Activated CD4-positive, alpha-beta T cell treated with anti-CD3 and anti-CD28 coated beads for 36 hours (primary cell): ENCODE results near the gene RARS2. TPM values are rescaled to one million over a fixed set of nuclear protein-coding genes. Genes with fewer than 3 reads are reported as not detected.
"Not testable (repeated sequence)": the region's sequence is repeated elsewhere in the genome, so short reads cannot be mapped to it uniquely, and the experiment has no call there.

Experiments used
- ATAC-seq: fragments of 200-7000 bp; cut with Tn5 transposase; one replicate; pipeline ENCODE4 v1.10.0; 2021; ENCODE audit warnings: mild to moderate bottlenecking, moderate library complexity
- CTCF ChIA-PET: fragments of 350-600 bp; sonication (Branson Sonifier 250); formaldehyde crosslinking; loops from one replicate; lab custom pipeline; 2021; ENCODE audit warnings: antibody characterized with exemption; lab: Charles Lee
- POLR2A ChIA-PET: fragments of 350-600 bp; sonication (Branson Sonifier 250); formaldehyde crosslinking; loops from one replicate; lab custom pipeline; 2021; ENCODE audit warnings: antibody characterized with exemption, inconsistent platforms; lab: Charles Lee
- DNase-seq: peaks from one replicate; pipeline ENCODE4 v3.0.0-alpha.2; 2020
- H3K27ac Mint-ChIP-seq: one replicate; pipeline ENCODE4 v1.8.0; 2021; ENCODE audit warnings: mixed read lengths
- H3K27me3 Mint-ChIP-seq: one replicate; pipeline ENCODE4 v1.8.0; 2021; ENCODE audit warnings: mixed read lengths
- H3K36me3 Mint-ChIP-seq: one replicate; pipeline ENCODE4 v1.8.0; 2021; ENCODE audit warnings: low read depth, mixed read lengths
- H3K4me1 Mint-ChIP-seq: one replicate; pipeline ENCODE4 v1.8.0; 2021; ENCODE audit warnings: mixed read lengths
- H3K4me3 Mint-ChIP-seq: one replicate; pipeline ENCODE4 v1.8.0; 2021; ENCODE audit warnings: mild to moderate bottlenecking, moderate library complexity, mixed read lengths
- H3K9me3 Mint-ChIP-seq: one replicate; pipeline ENCODE4 v1.8.0; 2021; ENCODE audit warnings: low read depth, mixed read lengths
- intact Hi-C, 2 experiments: fragments of 100-400 bp; cut with DNase I in 1 of 2; cut with micrococcal nuclease in 1 of 2; formaldehyde crosslinking; loops; one replicate each; pipeline versions ENCODE4 v1.14.2 to v1.15.1; 2022 to 2024; cut with DNase I, micrococcal nuclease
- total RNA-seq, 2 experiments: library from RNA; stranded (reverse); gene quantifications; one replicate each; pipeline ENCODE4 v1.2.3, GENCODE V29; 2021

RARS2 gene
- total RNA-seq, 2 experiments from 2014 or later, result 20.8 to 24.7 TPM

DNA sequence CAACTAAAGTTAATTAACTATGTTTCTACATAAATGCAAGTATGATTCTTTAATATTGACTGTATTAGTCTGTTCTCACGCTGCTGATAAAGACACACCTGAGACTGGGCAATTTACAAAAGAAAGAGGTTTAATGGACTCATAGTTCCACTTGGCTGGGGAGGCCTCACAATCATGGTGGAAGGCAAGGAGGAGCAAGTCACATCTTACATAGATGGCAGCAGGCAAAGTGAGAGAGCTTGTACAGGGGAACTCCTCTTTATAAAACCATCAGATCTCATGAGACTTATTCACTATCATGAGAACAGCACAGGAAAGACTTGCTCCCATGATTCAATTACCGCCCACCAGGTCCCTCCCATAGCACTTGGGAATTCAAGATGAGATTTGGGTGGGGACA, 23.2 kb upstream of the RARS2 start:
- CTCF ChIA-PET, H3K4me3 Mint-ChIP-seq, H3K27ac Mint-ChIP-seq, intact Hi-C loops, DNase-seq, H3K9me3 Mint-ChIP-seq, POLR2A ChIA-PET, H3K4me1 Mint-ChIP-seq, ATAC-seq, H3K27me3 Mint-ChIP-seq: not testable (repeated sequence)
- peaks cover 39% of the 10 kb centered on the region for H3K36me3 Mint-ChIP-seq

DNA sequence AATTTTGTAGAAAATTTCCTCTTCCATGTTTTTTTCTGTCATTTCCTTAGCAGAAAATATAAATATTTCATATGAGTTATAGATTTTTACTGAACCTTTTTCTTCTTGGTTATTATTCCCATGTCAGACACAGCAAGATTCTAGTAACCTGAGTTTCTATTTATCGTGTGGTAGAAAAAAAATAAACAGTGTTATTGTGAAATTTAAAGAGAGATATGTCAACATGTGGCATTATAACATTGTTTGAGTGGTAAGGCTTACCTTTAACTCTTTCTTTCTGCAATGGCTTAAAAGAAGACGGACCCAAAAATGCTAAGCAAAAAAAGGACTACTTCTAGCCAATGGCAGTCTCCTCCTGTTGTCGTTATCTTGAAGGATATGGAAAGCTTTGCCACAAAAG, 19.0 kb upstream of the RARS2 start:
- DNase-seq (no peak), ATAC-seq (no peak)
- no peaks in the 10 kb centered on the region for H3K4me1 Mint-ChIP-seq
- H3K27me3 Mint-ChIP-seq, result no peaks in the 10 kb centered on the region
- no peak overlapping the region for H3K27ac Mint-ChIP-seq
- peaks cover 32% of the 10 kb centered on the region for H3K36me3 Mint-ChIP-seq
- POLR2A ChIA-PET, result no interaction called here
- no peaks in the 10 kb centered on the region for H3K9me3 Mint-ChIP-seq
- H3K4me3 Mint-ChIP-seq, result no peak overlapping the region
- CTCF ChIA-PET, result no interaction called here
- intact Hi-C loops, result no loop called here

DNA sequence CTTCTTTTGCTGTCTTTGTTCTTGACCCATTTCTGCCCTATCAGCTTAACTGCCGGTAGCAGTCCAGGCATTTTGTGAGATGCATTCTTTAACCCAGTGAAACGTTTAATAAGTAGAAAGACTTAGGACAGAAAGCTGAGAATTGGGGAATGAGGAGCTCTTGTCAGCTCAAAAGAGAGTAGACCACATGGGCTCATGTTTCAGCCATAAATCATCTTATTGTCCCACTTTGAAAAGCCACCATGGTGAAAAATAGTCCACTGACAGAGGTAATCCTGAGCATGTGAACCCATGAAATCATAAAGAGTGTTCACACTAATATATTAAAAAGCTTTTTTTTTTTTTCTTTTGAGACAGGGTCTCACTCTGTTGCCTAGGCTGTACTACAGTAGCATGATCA, 16.4 kb upstream of the RARS2 start:
- Mint-ChIP-seq H3K4me1 (no peaks in the 10 kb centered on the region), H3K27ac (no peak overlapping the region), H3K27me3 (no peaks in the 10 kb centered on the region), H3K36me3 (peaks cover 26% of the 10 kb centered on the region), H3K4me3 (no peak overlapping the region), H3K9me3 (no peaks in the 10 kb centered on the region)
- ATAC-seq (no peak), DNase-seq (no peak)
- ChIA-PET CTCF (interaction anchor here (0.6 to 1.1 kb wide), 2 partner anchors 27 to 29 kb away, joined by 3 to 4 read pairs; no protein-coding TSS in a partner anchor), POLR2A (no interaction called here)
- intact Hi-C loops, result no loop called here

DNA sequence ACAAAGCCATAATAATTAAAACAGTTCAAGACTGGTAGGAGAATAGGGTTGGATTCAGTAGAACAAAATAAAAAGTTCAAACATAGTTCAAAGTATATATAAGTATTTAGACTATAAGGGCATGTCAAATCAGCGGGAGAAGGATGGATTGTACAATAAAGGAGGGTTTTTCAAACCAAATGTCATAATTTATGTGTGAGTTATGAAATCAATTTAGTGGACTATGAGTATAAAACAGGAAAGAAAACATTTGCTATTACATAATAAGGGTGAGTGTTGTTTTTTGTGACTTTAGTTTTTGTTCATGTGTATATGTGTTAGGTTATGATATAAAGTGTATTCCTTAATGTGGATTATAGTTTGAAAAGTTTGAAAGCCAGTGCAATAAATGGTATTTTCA, 10.8 kb upstream of the RARS2 start:
- Mint-ChIP-seq H3K27ac (peak overlapping the region; percentile 19), H3K9me3 (no peaks in the 10 kb centered on the region), H3K36me3 (peaks cover 14% of the 10 kb centered on the region), H3K4me1 (no peaks in the 10 kb centered on the region), H3K4me3 (no peak overlapping the region), H3K27me3 (no peaks in the 10 kb centered on the region)
- POLR2A ChIA-PET, result no interaction called here
- ATAC-seq, result no peak
- intact Hi-C loops, result no loop called here
- DNase-seq, result no peak
- CTCF ChIA-PET, result no interaction called here

DNA sequence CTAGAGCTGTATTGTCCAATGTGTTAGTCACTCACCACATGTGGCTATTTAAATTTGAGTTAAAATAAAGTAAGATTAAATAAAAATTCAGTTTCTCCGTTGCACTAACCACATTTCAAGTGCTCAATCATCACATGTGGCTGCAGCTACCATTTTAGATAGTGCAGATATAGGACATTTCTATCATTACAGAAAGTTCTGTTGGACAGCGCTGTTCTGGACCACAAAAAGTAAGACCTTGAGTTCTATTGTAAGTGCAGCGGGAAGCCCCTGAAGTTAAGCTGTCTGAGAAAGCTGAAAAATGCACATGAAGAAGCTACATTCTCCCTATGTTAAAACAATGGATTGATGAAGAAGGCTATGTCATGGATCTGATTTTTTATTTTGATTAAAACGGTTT, 1.2 kb upstream of the RARS2 start:
- Mint-ChIP-seq H3K4me1 (peaks cover 45% of the 10 kb centered on the region), H3K27ac (no peak overlapping the region), H3K36me3 (peaks cover 25% of the 10 kb centered on the region), H3K4me3 (peak overlapping the region; percentile 86), H3K9me3 (no peaks in the 10 kb centered on the region), H3K27me3 (no peaks in the 10 kb centered on the region)
- CTCF ChIA-PET, result no interaction called here
- no peak for DNase-seq
- POLR2A ChIA-PET, result interaction anchor here (0.6 kb wide), 3 partner anchors 12 to 105 kb away, joined by 3 to 5 read pairs (median 3); no protein-coding TSS in a partner anchor
- intact Hi-C loops, result loop anchor here (1.0 to 5.0 kb wide), 11 partner anchors 111 to 1949 kb away; partner anchors contain the start of genes AKIRIN2 (in 2 of the 2), SLC35A1 (in 2 of the 2), SMIM8 (in 2 of the 2) and RNGTT (in 1 of the 2)
- no peak for ATAC-seq

DNA sequence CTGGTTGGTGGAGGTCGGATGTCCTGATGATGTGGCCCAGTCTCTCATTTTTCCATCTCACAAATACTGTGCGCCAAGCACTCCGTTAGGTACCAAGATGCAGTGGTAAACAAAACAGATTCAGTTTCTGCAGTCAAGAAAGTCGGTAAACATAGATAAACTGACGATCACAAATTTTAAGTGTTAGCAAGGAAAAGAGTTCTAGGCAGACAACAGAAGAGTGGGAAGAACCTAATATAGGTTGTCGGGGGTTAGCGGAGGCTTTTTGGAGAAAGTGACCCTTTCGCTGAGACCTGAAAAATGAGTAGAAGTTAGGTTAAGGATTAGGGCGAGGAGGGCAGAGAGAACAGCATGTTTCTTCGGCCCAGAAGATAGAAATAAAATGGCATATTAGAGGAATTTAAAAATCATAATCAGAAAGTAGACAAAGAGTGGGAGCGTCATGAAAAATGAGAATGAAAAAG, 662 bp upstream of the RARS2 start:
- H3K27me3 Mint-ChIP-seq, result no peaks in the 10 kb centered on the region
- H3K4me1 Mint-ChIP-seq, result peaks cover 48% of the 10 kb centered on the region
- ChIA-PET POLR2A (interaction anchor here (0.6 kb wide), 3 partner anchors 12 to 106 kb away, joined by 3 to 5 read pairs (median 3); no protein-coding TSS in a partner anchor), CTCF (no interaction called here)
- H3K9me3 Mint-ChIP-seq, result no peaks in the 10 kb centered on the region
- peaks cover 23% of the 10 kb centered on the region for H3K36me3 Mint-ChIP-seq
- intact Hi-C loops, result loop anchor here (1.0 to 5.0 kb wide), 11 partner anchors 112 to 1948 kb away; partner anchors contain the start of genes AKIRIN2 (in 2 of the 2), SLC35A1 (in 2 of the 2), SMIM8 (in 2 of the 2) and RNGTT (in 1 of the 2)
- H3K27ac Mint-ChIP-seq, result peak overlapping the region; percentile 94
- ATAC-seq (no peak), DNase-seq (no peak)
- peak overlapping the region; percentile 86 for H3K4me3 Mint-ChIP-seq

DNA sequence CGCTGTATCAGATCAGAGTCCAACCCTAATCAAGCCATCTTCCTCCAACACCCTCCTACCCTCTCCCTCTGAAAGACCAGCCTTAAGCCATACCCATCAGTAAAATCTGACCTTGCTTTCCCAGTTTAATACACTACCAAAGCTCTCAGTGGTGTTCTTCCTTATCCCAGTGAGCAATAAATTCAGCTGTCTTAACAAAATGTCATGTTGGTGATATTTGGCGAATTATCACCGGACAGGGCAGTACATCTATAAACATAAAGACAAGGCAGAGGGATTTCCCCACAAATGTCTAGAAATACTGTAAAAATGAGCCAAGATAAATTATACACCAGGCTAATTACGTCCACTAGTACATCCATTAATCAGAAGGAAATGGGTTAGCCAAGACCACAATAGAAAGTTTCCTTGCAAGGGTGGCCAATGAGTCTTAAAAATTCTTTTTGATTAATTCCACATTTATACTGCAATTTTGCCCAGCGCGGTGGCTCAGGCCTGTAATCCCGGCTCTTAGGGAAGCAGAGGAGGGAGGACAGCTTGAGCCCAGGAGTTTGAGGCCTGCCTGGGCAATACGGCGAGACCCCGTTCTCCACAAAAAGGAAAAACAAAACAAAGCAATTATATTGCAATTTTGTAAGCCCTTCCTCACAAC, 905 bp downstream of the RARS2 start:
- H3K36me3 Mint-ChIP-seq, result peaks cover 24% of the 10 kb centered on the region

DNA sequence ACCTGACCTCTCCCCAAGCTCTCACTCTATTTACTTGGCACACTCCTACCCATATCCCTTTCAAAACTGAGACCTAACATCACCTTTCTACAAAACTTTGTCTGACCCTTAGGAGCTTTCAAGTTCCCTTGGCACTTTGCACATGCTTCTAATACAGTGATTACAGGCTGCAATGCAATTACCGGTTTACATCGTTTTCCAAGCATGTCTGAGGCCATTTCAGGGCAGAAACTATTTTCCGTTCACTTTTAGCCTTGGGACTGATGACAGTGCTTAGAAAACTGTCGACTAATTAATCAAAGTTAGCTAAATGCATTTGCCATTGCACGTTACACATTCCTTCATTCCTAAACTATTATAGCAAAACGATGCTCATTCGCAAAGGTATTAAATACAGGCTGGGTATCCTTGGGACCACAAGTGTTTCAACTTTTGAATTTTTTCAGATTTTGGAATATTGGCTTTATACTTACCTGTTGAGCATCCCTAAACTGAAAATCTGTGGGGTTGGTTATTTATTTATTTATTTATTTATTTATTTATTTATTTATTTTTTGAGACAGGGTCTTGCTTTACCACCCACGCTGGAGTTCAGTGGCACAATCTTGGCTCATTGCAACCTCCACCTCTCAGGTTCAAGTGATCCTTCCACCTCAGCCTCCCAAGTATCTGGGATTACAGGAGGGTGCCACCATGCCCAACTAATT, 3.3 kb downstream of the RARS2 start:
- H3K36me3 Mint-ChIP-seq, result peaks cover 21% of the 10 kb centered on the region
- H3K4me3 Mint-ChIP-seq, result no peak overlapping the region
- CTCF ChIA-PET, result no interaction called here
- DNase-seq (no peak), ATAC-seq (no peak)
- no peaks in the 10 kb centered on the region for H3K27me3 Mint-ChIP-seq
- no peak overlapping the region for H3K27ac Mint-ChIP-seq
- POLR2A ChIA-PET, result no interaction called here
- intact Hi-C loops, result no loop called here
- peaks cover 51% of the 10 kb centered on the region for H3K4me1 Mint-ChIP-seq
- no peaks in the 10 kb centered on the region for H3K9me3 Mint-ChIP-seq

More for the DNA sequence above, 905 bp downstream of the RARS2 start:
- Mint-ChIP-seq H3K27me3 (no peaks in the 10 kb centered on the region), H3K4me1 (peaks cover 55% of the 10 kb centered on the region), H3K27ac (peak overlapping the region; percentile 94), H3K9me3 (no peaks in the 10 kb centered on the region), H3K4me3 (peak overlapping the region; percentile 86)
- CTCF ChIA-PET, result interaction anchor here (0.6 to 1.5 kb wide), 5 partner anchors 15 to 180 kb away, joined by 3 to 4 read pairs (median 3); no protein-coding TSS in a partner anchor
- DNase-seq, result no peak
- ATAC-seq, result no peak
- POLR2A ChIA-PET, result interaction anchor here (0.5 to 0.7 kb wide), 2 partner anchors 19 to 247 kb away, joined by 3 read pairs; no protein-coding TSS in a partner anchor
- intact Hi-C loops, result no loop called here

DNA sequence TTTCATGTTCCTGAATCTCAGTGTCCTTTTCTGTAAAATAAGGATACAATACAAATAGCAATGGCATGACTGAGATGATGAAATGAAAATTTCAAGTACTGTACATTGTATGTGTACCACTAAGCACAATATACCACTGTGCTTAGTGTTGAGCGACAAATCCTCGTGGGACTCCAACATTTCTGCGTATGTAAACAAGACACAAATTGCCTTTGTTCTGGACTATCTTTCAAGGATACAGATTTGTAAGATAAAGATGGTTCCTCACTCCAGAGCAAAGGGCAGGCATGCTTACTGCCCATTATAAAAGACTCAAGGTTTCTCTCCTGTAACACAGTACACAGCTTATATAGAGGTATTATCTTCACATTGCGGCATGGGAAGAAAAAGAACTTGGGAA, 6.0 kb downstream of the RARS2 start:
- ChIA-PET CTCF (interaction anchor here (0.6 to 1.5 kb wide), 2 partner anchors 46 to 331 kb away, joined by 3 read pairs; no protein-coding TSS in a partner anchor), POLR2A (no interaction called here)
- no peak overlapping the region for H3K4me3 Mint-ChIP-seq
- H3K4me1 Mint-ChIP-seq, result peaks cover 45% of the 10 kb centered on the region
- intact Hi-C loops, result no loop called here
- DNase-seq (no peak), ATAC-seq (no peak)
- H3K27me3 Mint-ChIP-seq, result no peaks in the 10 kb centered on the region
- no peak overlapping the region for H3K27ac Mint-ChIP-seq
- peaks cover 25% of the 10 kb centered on the region for H3K36me3 Mint-ChIP-seq
- no peaks in the 10 kb centered on the region for H3K9me3 Mint-ChIP-seq

DNA sequence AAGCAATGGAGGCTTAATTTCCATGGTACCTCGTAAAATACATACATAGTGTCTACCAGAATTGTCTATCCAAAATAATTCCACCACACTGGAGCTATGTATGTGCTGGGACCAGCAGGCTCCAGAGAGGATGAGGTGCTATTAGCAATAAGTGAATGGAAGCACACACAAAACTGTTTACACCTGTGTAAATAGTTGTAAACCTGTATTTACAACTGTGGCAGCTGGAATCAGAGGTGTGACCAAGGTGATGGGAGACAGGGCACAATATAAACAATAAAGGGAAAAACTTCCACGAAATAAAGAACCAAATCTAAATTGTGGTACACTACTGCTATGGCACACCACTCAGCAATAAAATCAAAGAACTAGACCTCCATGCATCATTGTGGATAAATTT, 14.4 kb downstream of the RARS2 start:
- intact Hi-C loops, result no loop called here
- peaks cover 52% of the 10 kb centered on the region for H3K4me1 Mint-ChIP-seq
- H3K4me3 Mint-ChIP-seq, result no peak overlapping the region
- ChIA-PET CTCF (interaction anchor here (1.0 kb wide), 1 partner anchor 9 kb away, joined by 3 read pairs; no protein-coding TSS in a partner anchor), POLR2A (no interaction called here)
- H3K9me3 Mint-ChIP-seq, result peaks cover 4% of the 10 kb centered on the region
- no peaks in the 10 kb centered on the region for H3K27me3 Mint-ChIP-seq
- H3K36me3 Mint-ChIP-seq, result peaks cover 36% of the 10 kb centered on the region
- ATAC-seq (peak; percentile 19), DNase-seq (no peak)
- H3K27ac Mint-ChIP-seq, result no peak overlapping the region

DNA sequence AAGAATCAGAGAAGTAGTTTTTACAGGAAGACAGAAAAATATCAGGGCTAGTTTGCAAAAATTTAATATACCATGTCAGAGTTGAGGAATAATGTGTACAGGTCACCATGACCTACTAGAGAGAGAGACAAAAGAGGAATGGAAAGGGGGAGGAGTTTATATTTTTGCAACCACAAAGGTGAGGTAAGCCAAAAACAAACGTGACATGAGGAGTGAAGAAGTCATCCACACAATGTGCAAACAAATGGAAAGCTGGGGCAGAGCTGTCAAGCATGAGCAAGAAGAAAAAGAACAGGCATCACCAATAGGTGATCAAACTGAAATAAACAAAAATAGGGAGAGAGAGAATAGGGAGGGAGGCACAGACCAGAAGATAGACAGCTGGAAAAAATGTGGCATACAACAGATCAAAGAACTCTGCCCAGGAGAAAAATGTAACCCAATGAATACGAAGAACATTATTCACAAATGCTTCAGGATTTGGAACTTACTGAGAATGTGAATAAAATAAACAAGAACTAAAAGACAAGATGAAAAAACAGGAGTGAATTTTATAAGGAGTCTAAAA, 15.5 kb downstream of the RARS2 start:
- Mint-ChIP-seq H3K9me3 (peaks cover 4% of the 10 kb centered on the region), H3K27ac (peak overlapping the region; percentile 87), H3K27me3 (no peaks in the 10 kb centered on the region), H3K36me3 (peaks cover 33% of the 10 kb centered on the region), H3K4me1 (peaks cover 47% of the 10 kb centered on the region), H3K4me3 (no peak overlapping the region)
- ChIA-PET CTCF (interaction anchor here (0.7 kb wide), 1 partner anchor 105 kb away, joined by 3 read pairs; no protein-coding TSS in a partner anchor), POLR2A (interaction anchor here (0.7 kb wide), 1 partner anchor 479 kb away, joined by 10 read pairs; the partner anchor contains the start of gene CGA)
- ATAC-seq, result peak; percentile 65
- intact Hi-C loops, result no loop called here
- no peak for DNase-seq
